NCI-H1105 (cell line): ENCODE results near the gene MAG.
"Not testable (repeated sequence)": the region's sequence is repeated elsewhere in the genome, so short reads cannot be mapped to it uniquely, and the experiment has no call there.

ENCODE experiments used
- DNase-seq: peaks from one replicate; lab custom pipeline; 2025; lab: John Stamatoyannopoulos, UW

MAG gene

DNA sequence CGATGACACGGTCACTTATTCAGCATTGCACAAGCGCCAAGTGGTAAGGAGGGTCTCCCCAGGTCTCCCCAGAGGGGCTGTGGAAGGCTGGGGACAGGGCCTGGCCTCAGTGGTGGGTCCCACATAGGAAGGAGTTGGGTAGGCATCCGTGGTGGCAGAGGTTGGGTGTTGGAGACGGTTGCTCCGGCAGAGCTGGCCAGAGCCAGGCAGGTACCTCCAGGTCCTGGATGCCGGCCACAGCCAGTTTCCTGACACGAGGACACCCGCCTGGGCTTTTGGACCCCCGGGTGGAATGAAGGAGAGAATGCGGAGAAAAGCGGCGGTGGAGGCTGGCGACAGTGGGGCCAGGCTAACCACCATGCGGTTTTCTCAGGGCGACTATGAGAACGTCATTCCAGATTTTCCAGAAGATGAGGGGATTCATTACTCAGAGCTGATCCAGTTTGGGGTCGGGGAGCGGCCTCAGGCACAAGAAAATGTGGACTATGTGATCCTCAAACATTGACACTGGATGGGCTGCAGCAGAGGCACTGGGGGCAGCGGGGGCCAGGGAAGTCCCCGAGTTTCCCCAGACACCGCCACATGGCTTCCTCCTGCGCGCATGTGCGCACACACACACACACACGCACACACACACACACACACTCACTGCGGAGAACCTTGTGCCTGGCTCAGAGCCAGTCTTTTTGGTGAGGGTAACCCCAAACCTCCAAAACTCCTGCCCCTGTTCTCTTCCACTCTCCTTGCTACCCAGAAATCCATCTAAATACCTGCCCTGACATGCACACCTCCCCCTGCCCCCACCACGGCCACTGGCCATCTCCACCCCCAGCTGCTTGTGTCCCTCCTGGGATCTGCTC lies 54.5 kb downstream of the MAG start:
- peak; percentile 4 for DNase-seq

DNA sequence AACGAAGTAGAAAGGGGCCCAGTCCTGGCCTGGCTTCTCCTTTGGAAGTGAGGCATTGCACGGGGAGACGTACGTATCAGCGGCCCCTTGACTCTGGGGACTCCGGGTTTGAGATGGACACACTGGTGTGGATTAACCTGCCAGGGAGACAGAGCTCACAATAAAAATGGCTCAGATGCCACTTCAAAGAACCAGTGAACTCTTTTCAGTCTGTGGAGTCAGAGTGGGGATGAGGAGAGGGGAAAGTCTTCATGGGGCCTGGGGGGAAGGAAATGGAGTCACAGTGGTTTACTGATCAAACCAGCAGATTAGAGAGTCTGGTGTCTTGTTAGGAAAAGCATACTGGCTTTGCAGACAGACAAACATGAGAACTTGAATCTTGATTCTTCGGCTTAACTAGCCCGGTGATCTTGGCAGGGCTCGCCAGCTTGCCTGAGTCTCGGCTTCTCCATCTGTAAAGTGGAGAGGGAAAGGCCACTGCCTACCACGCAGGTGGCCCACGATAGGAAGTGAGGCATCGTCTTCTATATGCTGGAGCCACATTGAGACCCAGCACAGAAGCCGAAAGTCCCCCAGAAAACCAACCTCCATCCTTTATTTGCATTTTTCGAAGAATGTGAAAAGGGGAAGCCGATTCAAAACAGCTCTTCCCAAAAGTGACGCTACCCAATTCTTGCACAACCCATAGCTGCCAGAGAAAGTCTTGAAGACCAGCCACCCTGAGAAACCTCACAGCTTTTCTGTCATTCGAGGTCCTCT lies 55.4 kb downstream of the MAG start, which contains the start of gene FFAR1:
TSS of gene FFAR1 (plus strand) at position 732 of the 759 bp plus-strand sequence. CDS start 3,650 bp downstream, outside the sequence.
- no peak for DNase-seq

DNA sequence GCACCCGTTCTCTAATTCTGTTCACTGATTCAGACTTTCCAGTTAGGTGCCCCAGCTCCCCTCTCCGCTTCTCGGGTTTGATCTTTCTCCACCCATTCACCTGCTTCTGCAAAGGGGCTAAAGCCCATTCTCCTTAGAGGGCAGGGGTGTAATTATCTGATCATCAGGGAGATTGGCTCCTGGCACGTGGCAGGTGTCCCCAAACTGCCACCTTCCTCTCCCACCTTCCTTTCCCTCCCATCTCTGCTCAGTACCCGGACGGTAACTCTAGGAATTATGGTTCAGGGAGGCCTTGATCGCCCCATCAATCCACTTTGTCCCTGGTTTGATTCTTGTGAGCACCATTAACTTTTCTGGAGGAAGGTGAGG lies 56.0 kb downstream of the MAG start:
- DNase-seq = no peak

DNA sequence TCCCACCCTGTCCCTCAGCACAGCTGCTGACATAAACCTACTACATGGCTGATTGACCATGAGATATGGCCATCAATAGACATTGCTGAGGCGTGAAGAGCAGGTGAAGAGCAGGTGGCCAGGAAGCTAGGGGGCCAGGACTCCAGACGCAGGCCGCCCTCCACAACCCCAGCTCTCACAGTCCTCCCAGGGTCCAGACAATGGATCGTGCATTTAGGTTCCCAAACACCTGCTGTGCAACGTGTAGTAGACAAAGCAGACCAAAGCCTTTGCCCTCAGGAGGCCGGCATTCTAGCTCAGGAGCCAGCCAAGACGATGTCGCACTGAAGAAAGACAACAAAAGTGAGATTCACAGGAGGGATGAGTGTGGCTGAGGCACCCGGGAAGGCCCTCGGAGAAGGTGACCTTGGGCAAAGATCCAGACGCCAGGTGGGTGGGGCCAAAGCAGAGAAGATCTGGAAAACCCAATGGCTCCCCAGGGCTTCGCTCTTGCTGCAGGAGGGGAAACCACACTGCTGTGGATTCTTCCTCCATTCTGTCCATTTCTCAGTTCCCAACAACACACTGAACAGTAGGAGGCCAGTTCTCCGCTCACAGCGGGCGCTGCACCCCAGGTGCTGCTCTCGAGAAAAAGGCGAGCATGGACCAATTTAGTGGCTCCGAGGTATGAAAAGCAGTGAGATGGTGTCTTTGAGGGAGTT lies 57.1 kb downstream of the MAG start:
- DNase-seq = no peak

DNA sequence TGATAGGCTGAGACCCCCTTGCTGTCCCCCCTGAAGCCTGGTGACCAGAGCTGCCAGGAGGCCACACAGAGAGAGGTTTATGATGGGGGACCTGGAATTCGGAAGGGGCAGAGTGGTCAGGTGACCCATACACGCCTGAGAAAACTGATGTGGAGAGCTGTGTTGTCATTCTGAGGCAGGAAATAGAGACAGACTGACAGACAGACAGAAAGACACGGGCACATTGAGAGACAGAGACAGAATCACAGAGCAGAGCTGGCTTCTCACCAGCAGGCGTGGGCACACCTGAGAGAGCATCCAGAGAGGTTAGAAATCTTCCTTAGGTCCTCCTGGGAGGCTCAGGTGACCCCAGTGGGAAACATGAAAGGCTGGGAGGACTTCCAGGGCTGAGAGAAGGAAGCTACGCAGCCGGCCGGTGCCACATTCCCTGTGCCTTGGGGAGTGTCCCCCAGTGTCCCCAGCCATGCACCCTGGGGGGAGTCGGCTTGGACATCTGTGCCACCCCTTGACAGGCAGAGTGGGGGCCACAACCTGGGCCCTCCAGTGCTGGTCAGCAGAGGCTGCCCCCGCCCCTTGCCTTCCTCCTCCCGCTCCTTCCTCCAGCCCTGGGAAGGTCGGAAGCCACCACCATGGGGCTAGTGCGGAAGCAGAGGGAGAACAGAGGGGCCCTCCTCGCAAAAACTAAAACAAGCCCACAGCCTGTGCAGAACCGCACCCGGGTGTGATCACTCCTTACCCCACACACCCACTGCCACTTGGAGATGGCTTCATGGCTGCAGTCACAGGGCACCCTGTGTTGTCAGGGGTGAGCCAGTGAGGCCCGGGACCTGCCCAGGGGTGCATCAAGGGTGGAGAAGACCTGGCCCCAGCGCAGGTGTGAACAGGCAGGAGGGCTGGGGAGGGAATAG lies 57.9 kb downstream of the MAG start:
- no peak for DNase-seq

DNA sequence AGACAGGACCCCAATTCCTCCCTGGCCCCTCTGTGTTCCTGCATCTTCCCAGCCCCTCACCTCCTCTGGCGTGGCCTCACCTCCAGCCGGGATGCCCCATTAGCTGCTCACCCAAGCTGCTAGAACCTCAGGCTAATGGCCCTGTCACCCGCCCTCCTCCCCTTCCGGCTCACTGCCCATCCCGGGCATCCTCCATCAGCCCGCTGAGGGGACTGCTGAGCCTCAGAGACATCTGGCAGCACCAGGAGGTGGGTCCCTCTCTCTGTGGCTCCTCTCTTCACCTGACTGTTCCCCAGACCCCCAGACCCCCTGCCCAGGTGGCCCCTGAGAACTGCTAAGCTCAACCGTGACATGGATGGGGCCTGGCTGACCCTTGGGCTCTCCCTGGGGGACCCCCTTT lies 58.6 kb downstream of the MAG start:
- no peak for DNase-seq

DNA sequence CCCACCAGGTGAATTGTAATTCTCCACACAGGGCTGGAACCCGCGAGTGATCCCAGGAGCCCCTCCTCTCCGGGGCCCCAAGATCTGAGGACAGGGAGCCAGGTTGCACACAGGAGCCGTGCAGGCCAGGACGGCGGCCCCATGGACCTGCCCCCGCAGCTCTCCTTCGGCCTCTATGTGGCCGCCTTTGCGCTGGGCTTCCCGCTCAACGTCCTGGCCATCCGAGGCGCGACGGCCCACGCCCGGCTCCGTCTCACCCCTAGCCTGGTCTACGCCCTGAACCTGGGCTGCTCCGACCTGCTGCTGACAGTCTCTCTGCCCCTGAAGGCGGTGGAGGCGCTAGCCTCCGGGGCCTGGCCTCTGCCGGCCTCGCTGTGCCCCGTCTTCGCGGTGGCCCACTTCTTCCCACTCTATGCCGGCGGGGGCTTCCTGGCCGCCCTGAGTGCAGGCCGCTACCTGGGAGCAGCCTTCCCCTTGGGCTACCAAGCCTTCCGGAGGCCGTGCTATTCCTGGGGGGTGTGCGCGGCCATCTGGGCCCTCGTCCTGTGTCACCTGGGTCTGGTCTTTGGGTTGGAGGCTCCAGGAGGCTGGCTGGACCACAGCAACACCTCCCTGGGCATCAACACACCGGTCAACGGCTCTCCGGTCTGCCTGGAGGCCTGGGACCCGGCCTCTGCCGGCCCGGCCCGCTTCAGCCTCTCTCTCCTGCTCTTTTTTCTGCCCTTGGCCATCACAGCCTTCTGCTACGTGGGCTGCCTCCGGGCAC lies 59.6 kb downstream of the MAG start:
- DNase-seq = no peak

DNA sequence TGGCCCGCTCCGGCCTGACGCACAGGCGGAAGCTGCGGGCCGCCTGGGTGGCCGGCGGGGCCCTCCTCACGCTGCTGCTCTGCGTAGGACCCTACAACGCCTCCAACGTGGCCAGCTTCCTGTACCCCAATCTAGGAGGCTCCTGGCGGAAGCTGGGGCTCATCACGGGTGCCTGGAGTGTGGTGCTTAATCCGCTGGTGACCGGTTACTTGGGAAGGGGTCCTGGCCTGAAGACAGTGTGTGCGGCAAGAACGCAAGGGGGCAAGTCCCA lies 60.2 kb downstream of the MAG start:
- no peak for DNase-seq

DNA sequence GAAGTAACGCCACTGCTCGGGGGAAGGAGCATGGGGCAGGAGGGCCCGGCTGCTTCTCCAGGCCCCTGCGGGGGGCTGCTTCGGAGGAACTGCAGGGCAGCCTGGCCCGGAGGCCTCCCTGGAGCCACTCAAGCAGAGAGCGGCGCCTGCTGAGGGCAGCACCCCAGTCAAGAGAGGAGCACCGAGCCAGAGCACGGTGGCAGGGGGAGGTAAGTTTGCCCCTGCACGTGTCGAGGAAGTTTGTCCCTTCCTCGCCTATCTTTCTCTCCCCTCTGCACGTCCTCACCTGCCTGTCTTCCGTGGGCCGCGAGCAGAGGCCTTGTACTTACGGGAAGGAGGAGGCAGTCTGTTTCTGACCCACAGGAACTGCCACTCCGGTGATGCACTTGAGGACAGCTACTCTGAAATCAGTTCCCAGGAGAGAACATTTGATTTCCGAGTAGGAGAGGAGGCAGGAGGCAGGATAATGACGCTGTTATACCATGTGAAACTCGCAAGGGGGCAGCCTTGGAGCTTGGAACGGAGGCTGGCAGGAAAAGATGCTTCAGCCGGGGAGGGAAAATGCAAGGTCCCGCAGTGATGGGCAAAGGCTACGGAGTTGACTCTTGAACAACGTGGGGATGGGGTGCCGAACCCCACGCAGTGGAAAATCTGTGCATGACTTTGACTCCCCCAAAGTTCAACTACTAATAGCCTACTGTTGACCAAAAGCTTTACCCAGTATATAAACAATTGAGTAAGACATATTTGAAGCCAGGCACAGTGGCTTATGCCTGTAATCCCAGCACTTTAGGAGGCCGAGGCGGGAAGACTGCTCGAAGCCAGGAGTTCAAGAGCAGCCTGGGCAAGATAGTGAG lies 60.7 kb downstream of the MAG start:
- DNase-seq = peak; percentile 64

DNA sequence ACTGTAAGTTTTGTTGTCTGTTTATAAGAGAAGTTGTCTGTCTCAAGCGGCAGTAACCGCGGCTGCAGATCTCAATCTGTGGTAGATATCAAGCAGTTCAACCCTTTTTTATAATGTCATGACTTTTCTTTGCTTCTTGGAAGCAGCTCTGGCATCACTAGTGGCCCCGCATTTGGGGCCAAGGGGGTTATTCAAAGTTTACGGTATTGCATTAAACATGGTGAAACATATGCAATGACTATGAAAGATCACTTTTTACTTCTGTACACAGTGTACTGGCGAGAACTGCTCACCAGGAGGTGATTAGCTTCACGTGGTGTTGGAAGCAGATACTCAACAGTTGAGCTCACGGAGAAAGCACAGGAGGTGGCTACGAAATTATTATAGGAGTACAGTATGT lies 61.7 kb downstream of the MAG start:
- DNase-seq = no peak

DNA sequence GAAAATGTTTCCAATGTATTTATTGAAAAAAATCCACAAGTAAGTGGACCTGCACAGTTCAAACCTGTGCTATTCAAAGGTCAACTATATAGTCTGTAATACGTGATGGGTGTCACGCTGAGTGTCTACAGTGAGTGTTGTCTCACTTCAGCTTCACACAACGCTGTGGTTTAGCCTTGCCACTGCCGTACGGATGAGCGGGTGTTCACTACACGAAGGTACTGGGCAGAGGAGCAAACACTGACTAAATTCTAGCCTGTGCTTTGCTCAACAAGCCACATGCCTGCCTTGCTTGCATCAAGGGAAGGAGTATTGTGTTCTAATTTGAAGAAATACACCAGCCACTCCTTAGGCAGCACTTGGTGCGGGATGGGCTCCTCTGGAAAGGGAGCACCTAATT lies 62.9 kb downstream of the MAG start:
- no peak for DNase-seq

DNA sequence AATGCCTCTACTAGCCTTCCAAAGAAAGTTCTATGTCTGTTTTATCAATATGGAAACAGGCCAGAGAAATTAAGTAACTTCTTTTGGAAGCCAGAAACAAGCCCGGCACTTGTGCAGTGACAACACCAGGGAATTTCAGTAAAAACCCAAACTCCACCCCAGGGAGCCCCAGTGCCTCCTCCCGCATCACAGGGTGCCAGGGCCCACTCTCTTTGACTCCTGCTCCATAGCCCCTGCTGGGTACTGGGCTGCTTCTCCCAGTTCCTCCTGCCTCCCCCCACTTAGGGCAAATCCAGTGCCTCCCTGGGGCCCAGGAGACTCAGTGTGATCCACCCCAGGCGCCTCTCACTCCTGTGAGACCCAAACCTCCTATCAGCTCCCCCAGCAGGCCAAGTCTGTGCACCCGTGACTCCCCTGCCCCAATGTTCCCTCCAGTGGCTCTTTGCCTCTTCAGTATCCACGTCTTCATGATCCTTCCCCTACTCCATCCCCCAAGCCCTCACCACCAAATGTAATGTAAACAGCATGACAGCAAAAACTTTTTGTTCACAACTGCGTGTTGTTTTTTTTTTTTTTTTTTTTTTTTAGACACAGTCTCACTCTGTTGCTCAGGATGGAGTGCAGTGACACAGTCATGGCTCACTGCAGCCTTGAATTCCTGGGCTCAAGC lies 64.0 kb downstream of the MAG start:
- no peak for DNase-seq

DNA sequence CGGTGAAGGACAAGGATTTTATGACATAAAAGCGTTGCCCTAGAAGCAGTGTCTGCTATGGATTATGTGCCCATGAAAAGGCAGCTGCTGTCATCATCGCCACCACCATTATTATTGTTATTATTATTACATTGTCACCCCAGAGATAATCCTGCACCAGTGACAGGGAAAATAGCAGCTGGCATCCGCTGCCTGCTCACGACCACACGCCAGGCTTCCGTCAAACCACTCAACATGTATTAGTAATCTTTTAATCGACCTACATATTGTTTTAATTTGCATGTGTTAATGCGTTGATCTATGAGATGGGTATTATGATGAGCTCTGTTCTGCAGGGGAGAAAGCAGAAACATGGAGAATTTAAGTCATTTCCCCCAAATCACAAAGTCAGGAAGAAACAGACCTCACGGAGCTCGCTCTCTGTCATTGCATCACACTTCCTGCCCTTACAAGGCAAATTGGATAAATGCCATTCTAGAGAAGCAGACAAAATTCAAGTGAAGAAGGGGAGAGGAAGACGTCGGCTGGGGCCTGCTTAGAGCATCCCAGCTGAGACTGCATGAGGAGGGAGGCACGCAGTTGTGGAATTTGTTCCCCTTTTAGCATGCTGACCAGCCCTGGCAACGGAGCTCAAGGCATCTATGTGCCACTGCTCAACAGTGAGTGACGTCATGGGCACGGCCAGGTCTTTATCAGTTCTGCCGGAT lies 66.1 kb downstream of the MAG start, which contains the start of gene FFAR3:
TSS of gene FFAR3 (plus strand) at position 594 of the 707 bp plus-strand sequence. CDS start 431 bp downstream, outside the sequence.
- no peak for DNase-seq

DNA sequence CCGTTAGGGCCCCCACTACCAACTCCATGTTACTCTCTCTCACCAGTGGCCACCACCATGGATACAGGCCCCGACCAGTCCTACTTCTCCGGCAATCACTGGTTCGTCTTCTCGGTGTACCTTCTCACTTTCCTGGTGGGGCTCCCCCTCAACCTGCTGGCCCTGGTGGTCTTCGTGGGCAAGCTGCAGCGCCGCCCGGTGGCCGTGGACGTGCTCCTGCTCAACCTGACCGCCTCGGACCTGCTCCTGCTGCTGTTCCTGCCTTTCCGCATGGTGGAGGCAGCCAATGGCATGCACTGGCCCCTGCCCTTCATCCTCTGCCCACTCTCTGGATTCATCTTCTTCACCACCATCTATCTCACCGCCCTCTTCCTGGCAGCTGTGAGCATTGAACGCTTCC lies 66.9 kb downstream of the MAG start:
- not testable (repeated sequence) for DNase-seq

DNA sequence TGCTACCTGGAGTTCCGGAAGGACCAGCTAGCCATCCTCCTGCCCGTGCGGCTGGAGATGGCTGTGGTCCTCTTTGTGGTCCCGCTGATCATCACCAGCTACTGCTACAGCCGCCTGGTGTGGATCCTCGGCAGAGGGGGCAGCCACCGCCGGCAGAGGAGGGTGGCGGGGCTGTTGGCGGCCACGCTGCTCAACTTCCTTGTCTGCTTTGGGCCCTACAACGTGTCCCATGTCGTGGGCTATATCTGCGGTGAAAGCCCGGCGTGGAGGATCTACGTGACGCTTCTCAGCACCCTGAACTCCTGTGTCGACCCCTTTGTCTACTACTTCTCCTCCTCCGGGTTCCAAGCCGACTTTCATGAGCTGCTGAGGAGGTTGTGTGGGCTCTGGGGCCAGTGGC lies 67.4 kb downstream of the MAG start:
- not testable (repeated sequence) for DNase-seq

DNA sequence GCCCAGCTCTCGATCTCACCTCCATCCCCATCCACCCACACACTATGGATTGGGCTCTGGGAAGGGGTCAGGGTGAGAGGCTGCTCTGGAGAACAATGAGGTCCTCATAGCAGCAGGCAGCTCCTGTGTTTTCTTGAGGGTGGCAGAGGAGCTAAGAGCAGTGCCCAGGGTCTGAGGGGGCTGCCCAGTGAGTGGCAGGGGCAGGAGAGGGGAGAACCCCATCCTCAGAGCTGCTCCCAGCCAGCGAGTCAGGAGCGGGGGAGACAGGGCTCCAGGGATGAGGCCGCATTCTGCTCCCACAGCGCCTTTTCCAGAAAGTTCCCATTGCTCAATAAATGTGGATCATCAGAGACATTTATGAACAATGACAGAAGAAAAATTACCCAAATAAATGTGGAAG lies 68.1 kb downstream of the MAG start:
- not testable (repeated sequence) for DNase-seq

DNA sequence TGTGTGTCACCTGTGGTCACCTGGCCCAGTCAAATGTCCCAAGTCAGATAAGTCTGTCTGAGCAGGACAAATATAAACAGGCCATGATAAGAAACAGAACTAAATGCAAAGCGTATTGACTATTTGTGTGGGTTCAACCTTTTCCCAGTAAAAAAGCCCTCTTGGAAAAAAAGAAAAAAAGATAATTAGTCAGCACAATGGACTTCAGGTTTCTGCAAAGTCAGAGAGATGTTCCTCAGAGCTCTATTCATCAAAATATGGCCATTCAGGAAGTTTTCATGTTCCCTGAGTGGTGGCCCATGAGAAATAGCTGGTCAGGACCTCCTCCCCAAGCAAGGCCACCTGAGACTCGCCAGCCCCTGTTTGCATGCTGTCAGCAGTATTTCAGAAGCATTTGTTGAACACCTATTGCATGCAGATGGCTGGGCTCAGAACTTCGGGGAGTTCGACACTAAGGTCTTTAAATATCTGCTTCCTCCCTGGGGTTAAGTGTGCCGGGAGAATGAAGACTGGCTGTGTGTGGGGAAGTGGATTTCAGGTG lies 69.0 kb downstream of the MAG start:
- no peak for DNase-seq

DNA sequence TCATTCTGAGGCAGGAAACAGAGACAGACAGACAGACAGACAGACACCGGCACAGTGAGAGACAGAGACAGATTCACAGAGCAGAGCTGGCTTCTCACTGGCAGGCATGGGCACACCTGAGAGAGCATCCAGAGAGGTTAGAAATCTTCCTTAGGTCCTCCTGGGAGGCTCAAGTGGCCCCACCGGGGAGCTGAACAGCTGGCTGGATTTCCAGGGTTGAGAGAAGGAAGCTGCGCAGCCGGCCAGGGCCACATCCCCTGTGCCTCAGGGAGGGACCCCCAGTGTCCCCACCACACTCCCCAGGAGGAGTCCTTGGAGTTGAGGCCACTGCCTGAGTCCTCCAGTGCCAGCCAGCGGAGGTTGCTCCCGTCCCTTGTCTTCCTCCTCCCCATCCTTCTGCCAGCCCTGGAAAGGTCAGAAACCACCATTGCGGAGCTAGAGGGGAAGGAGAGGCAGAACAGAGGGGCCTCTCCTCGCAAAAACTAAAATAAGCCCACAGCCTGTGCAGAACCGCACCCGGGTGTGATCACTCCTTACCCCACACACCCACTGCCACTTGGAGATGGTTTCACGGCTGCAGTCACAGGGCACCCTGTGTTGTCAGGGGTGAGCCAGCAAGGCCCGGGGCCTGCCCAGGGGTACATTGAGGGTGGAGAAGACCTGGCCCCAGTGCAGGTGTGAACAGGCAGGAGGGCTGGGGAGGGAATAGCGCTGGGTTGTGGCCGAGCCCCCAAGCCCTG lies 70.5 kb downstream of the MAG start:
- DNase-seq = no peak
